Esophagus squamous epithelium (tissue), 4 donors: ENCODE measurements around the gene RPL6.
"Not testable (repeated sequence)": the region's sequence is repeated elsewhere in the genome, so short reads cannot be mapped to it uniquely, and the experiment has no call there.

Experiments
- POLR2A ChIP-seq, 4 donors: fragments of 450-650 bp; IDR thresholded peaks; one replicate each; pipeline ENCODE4 v1.6.1; 2017; ENCODE audit warnings: antibody characterized with exemption in 4 of 4, mild to moderate bottlenecking in 4 of 4, moderate library complexity in 3 of 4
- TF ChIP-seq, protein P1 (sequence below), 6 experiments: fragments of 450-650 bp in 4 of 6; fragments of 200-600 bp in 2 of 6; sonication (generic) in 2 of 6; IDR thresholded peaks; one replicate each; pipeline ENCODE4 v1.5.1; 2016 to 2019; ENCODE audit warnings: antibody characterized with exemption in 6 of 6, mild to moderate bottlenecking in 4 of 6, moderate library complexity in 4 of 6

DNA sequence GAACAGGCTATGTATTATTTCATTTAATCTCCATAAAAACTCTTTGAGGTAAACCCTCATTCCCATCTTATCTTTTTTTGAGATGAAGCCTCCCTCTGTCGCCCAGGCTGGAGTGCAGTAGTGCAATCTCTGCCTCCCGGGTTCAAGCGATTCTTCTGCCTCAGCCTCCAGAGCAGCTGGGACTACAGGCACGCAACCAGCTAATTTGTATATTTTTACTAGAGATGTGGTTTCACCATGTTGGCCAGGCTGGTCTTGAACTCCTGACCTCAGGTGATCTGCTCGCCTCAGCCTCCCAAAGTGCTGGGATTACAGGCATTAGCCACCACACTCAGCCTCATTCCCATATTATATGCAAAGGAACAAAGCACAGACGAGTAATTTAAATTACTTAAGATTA lies 1.7 kb downstream of the RPL6 start:
- TF ChIP-seq POLR2A (IDR thresholded peaks at IDR 0.05): not testable (repeated sequence)
- TF ChIP-seq, protein P1, sequence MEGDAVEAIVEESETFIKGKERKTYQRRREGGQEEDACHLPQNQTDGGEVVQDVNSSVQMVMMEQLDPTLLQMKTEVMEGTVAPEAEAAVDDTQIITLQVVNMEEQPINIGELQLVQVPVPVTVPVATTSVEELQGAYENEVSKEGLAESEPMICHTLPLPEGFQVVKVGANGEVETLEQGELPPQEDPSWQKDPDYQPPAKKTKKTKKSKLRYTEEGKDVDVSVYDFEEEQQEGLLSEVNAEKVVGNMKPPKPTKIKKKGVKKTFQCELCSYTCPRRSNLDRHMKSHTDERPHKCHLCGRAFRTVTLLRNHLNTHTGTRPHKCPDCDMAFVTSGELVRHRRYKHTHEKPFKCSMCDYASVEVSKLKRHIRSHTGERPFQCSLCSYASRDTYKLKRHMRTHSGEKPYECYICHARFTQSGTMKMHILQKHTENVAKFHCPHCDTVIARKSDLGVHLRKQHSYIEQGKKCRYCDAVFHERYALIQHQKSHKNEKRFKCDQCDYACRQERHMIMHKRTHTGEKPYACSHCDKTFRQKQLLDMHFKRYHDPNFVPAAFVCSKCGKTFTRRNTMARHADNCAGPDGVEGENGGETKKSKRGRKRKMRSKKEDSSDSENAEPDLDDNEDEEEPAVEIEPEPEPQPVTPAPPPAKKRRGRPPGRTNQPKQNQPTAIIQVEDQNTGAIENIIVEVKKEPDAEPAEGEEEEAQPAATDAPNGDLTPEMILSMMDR (IDR thresholded peaks at IDR 0.05): not testable (repeated sequence)
